HG02870 (cell line): ENCODE data around the gene TMEM217.

ENCODE experiments used
- ATAC-seq: cut with Tn5 transposase; IDR thresholded peaks from one replicate; pipeline ENCODE4 v1.9.1; 2021; ENCODE audit warnings: mild to moderate bottlenecking, moderate library complexity; ENCODE audit not compliant: unreplicated experiment

TMEM217 gene

GRCh38 chr6:37280162-37280887, 22.4 kb upstream of the TMEM217 start:
- ATAC-seq = no peak

GRCh38 chr6:37279366-37280134, 21.6 kb upstream of the TMEM217 start:
- ATAC-seq = no peak

- no peak for ATAC-seq
These were observed 19.1 kb upstream of the TMEM217 start for GRCh38 chr6:37277001-37277409.

GRCh38 chr6:37275350-37275749, 17.4 kb upstream of the TMEM217 start:
- ATAC-seq = no peak

- no peak for ATAC-seq
These were observed 15.7 kb upstream of the TMEM217 start for GRCh38 chr6:37273690-37274089.

GRCh38 chr6:37272834-37273566, 15.1 kb upstream of the TMEM217 start:
- ATAC-seq = no peak

- no peak for ATAC-seq
These were observed 11.2 kb upstream of the TMEM217 start for GRCh38 chr6:37269105-37269504.

- no peak for ATAC-seq
These were observed 7.9 kb upstream of the TMEM217 start for GRCh38 chr6:37265860-37266259.

GRCh38 chr6:37265001-37265400, 7.1 kb upstream of the TMEM217 start:
- no peak for ATAC-seq

GRCh38 chr6:37262446-37263026, 4.6 kb upstream of the TMEM217 start:
- ATAC-seq = no peak

- no peak for ATAC-seq
These were observed 3.3 kb upstream of the TMEM217 start for GRCh38 chr6:37261198-37261597.

GRCh38 chr6:37260444-37260843, 2.5 kb upstream of the TMEM217 start:
- ATAC-seq = no peak

- ATAC-seq = no peak
These were observed 2.1 kb upstream of the TMEM217 start for GRCh38 chr6:37260040-37260439.

GRCh38 chr6:37259191-37259590, 1.2 kb upstream of the TMEM217 start:
- ATAC-seq = no peak

- no peak for ATAC-seq
These were observed 611 bp upstream of the TMEM217 start for GRCh38 chr6:37258405-37259105.

- ATAC-seq = no peak
These were observed 667 bp downstream of the TMEM217 start for GRCh38 chr6:37257320-37257633.

- ATAC-seq = no peak
These were observed 1.1 kb downstream of the TMEM217 start for GRCh38 chr6:37256692-37257319.

GRCh38 chr6:37254881-37255280, 3.1 kb downstream of the TMEM217 start:
- ATAC-seq = no peak

GRCh38 chr6:37253486-37254007, 4.4 kb downstream of the TMEM217 start:
- no peak for ATAC-seq

GRCh38 chr6:37251211-37251780, 6.6 kb downstream of the TMEM217 start:
- no peak for ATAC-seq
